Keratinocyte (primary cell): ENCODE data around the gene ALDH3A1.

Experiments
- CTCF ChIP-seq, 3 experiments: IDR thresholded peaks in 1 of 3; conservative IDR thresholded peaks in 1 of 3; optimal IDR thresholded peaks in 1 of 3; 2 replicates in 2 of 3; 3 replicates in 1 of 3; pipeline versions ENCODE3 to v1.5.1; 2011; ENCODE audit warnings: low read length in 3 of 3, mild to moderate bottlenecking in 3 of 3, moderate library complexity in 2 of 3, control low read depth in 1 of 3, inconsistent platforms in 1 of 3; ENCODE audit not compliant: insufficient read depth in 2 of 3; ENCODE audit errors: extremely low read depth in 1 of 3
- EZH2 ChIP-seq: IDR thresholded peaks from one replicate; pipeline ENCODE4 v1.6.1; 2012; ENCODE audit warnings: inconsistent platforms, mild to moderate bottlenecking, low read length, moderate library complexity

GRCh38 chr17:19705771-19706770 is 42.0 kb downstream of the ALDH3A1 start:
- no peak for TF ChIP-seq CTCF (optimal IDR thresholded peaks at IDR 0.05 in 1 of 3, IDR thresholded peaks at IDR 0.05 in 1 of 3, conservative IDR thresholded peaks at IDR 0.05 in 1 of 3; ENCODE audit: extremely low read depth in 1 of 3, insufficient read depth in 2 of 3, low read length in 3 of 3)
- no peak for TF ChIP-seq EZH2
